Measurements from ENCODE around the gene KCNMB1.

The KCNMB1 gene

DNA sequence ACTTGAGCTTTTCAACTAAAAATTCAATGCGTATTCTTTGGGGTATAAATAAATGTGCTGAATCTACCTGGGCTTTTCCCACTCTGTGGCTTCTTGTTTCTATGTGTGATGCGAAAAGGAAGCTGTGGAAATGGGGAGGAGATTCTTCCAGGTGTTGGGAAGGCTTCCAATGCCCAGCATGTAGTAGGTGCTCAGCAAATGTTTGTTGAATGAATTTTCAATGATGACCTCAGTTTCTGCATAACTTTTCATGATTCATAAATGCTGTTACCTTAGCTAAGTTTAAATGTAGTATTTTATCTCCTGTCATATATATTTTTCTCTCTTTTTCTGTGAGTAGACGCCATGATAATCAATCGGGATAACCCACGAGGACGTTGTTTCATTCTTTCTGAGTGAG is 25.6 kb upstream of the KCNMB1 start:
- DNase-seq (ENCODE audit: low spot score), result no peak

DNA sequence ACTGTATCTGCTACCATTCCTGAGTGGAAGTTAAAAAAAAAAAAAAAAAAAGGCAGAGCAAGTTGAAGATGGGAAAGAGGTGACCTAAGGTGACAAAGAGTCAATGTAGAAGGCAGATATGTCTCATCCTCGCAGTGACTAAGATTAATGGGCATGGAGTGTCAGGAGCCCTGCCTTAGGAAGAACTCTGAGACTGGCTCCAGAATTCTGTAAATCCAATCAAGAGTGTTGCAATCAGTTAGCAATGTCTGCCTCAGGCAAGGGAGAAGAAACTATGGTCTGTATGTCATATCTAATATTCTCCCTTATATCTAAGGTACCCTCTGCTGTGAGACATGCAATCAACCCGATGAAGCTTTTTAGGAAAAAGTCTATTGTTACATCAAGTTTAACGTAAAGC is 24.7 kb upstream of the KCNMB1 start:
- DNase-seq (ENCODE audit: low spot score), result no peak

DNA sequence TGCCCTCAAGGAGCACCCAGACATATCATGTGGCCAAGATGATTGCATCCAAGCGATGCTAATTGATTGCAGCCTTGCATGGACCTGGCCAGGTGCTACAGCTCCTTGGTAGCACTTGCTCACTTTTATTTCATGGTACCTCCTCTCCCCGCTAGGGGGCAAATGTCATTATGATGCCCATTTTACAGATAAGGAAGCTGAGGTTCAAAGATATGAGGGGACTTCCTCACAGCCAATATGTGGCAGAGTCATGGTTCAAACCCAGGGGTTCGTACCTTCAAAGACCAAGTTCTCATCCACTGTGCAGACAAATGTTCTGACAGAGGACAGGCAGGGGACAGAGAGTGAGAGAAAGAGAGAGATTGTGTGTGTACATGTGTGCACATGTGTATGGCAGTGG is 21.9 kb upstream of the KCNMB1 start:
- no peak for DNase-seq (ENCODE audit: low spot score)

DNA sequence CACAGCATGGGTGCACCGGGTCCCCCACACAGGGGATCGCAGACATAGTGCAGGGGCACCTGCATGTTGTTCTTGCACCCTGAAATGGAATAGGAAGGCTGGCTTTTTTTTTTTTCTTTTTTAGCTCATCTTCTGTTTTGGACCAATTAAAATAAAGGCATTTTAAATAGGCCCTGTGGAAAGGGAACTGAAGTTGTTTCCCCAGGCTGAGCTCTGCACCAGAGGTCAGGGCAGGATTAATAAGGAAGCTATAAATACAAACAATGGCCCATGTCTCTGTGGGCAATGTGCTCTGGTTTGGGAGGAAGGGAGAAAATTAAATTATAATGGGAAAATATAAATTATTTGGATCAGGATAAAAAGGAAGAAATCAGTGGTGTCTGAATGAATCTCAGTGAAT is 21.2 kb upstream of the KCNMB1 start:
- DNase-seq (ENCODE audit: low spot score), result no peak

DNA sequence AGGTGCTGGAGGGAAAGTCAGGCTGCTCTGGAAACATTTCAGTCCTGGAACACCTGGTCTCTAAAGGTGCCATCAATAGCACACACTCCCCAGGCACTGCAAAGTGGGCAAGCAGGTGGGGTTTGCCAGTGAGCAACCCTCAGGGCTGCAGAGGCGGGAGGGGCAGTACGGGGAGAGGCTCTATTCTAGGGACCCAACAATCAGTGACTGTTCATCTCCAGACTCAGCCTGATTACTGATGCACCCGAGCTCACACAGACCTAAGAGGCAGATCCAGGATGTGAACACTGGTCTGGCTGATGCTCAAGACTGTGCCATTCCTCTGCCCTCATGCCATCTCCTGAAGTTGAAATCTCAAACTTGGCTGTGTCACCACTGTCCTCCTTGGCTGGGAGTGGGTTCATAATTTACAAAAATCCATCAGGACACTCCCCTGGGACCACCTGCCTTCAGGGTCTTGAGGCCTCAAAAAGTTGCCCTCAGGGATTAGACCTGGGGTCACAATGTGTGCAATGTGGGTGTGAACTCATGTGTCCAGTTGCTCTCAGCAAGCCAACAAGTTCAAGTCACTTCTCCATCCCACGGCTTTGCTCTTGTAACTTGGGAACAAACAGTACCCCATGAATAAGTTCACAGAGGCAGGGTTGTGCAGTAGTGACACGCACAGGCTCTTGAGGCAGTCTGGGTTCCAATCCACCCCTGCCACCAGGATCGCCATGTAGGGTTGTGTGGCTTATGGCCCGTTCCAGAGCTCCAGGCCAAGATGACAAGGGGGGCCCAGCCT is 19.9 kb upstream of the KCNMB1 start:
- no peak for DNase-seq (ENCODE audit: low spot score)

DNA sequence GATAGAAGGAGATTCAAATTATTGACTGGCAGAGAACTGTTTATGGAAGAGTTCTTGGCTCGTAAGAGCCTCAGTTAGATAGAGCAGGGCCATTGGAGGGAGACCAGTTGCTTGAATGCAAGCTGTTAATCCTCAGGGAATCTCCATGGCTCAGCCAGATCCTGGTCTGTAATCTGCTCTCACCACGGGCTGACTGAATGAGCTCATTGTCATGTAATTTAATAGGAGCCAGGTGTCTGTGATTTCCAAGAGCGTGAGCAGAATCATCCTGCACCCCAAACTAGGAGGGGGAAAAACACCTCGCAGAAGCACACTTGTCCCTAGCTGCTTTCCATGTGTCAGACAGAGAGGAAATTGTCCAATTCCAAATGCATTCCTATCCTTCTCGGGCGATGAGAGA is 19.1 kb upstream of the KCNMB1 start:
- DNase-seq (ENCODE audit: low spot score), result no peak

DNA sequence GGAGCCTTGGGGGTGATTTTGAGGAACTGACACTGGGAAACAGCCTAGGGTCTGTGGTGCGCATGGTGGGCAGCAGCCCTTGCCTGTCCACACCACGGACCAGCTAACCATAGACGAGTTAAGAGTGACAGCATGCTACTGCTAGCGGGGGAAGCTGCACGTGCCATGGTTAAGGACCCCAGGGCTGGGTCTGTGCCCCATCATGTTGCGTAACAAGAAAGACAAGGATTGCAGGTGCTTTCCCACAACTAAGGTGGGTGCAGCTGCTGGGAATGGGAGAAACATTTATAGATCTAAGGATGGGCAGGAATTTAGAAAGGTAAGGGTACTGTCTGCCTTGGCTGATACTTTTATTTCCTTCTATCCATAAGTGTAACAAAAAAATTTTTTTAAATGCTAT is 17.9 kb upstream of the KCNMB1 start:
- DNase-seq (ENCODE audit: low spot score), result no peak

DNA sequence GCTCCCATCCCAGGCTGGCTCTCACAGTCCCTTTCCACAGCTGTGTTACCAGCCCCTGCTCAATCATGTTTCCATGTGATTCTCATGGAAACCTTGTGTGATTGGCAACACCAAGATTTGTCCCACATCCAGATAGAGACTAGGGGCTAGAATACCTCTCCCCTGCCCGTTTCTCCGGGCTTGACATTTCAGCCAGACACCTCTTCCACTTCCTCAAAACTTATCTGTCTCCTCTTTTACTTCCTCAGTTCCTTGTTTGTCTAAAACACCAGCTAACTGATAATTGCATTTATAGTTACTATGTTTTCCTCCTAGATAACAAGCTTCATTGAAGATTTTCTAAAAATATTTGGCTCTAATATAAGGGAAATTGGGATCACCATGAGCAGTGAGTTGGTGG is 16.6 kb upstream of the KCNMB1 start:
- no peak for DNase-seq (ENCODE audit: low spot score)

DNA sequence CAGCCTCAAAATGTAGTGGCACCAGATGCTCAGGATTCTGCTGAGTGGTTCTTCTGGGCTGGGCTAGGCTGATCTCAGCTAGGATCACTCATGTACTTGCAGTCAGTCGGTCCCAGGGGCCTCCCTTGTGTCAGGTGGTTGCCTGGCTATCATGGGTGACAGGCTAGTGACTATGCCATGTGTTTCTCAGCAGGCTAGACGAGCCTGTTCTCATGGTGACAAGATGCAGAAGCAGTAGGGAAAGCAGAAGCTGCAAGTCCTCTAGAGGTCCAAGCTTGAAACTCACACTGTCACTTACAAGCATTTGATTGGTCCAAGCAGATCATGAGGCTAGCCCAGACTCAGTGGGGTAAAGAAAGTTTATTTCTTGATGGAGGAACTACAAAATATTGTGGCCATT is 15.2 kb upstream of the KCNMB1 start:
- DNase-seq (ENCODE audit: low spot score), result no peak

DNA sequence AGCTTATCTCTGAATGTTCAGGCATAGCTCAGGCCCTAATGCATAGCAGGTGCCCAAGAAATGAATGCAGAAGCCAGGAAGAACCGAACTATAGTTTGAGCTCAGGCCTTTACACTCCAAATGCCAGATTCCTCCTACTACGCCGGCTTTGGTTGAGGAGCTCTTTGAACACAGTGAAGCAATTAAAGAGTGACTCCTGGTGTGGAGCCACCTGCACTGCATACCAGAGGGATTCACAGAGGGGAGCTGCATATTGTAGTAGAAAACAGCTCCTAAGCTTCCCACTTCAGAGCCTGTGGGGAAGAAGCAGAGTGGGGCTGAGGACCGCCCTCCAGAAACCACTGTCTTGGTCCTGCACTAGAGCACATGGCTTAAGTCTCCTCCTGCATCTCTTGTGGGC is 14.5 kb upstream of the KCNMB1 start:
- no peak for DNase-seq (ENCODE audit: low spot score)

DNA sequence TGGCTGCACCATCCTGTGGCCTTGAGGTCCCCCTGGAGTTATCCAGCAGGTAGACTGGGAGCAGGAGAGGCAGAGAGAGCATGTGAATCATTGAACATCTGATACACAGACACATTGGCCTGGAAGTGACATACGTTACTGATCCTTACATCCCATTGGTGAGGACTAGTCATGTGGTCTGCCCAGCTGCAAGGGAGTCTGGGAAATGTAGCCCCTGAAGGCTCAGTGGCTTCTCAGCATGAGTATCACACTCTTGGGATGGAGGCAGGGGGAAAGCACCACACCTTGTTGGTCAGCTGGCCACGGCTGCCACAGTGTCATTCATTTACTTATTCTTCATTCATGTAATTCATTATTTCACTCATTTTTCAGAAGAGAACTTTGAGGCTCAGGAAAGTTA is 13.3 kb upstream of the KCNMB1 start:
- no peak for DNase-seq (ENCODE audit: low spot score)

DNA sequence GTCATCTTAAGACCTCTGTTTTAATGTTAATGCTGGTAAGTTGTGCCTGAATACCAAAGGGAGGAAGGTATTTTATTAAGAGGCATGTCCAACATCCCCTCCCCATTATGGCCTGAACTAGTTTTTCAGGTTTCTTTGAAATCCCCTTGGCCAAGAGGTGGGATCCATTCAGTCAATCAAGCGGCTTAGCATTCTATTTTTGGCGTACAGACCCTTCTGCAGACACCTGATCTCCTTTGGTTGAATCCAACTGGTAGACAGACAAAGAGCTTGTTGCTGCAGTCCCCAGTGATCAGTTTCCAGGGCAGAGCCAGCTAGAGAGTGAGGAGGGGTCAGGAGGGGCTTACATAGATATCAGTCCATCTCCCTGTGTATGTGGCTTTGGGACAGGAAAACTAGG is 7.9 kb upstream of the KCNMB1 start:
- no peak for DNase-seq (ENCODE audit: low spot score)

DNA sequence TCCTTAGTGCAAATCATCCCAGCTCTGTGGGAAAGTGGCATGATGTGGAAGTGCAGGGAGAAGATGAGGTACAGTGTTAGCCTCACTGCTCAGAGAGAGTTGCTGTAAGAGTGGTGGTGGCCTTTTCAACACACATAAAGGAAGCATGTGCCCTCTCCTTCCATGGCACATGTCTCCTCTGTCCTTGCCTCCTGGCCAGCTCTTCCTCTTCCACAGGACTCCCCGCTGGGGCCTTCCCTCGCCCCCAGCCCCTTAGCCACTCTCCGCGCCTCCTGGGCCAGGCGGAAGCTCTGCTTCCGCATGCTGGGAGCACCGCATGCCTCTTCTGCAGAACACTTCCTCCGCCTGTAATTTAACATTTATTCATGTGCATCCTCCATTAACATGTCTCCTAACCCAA is 4.8 kb upstream of the KCNMB1 start:
- no peak for DNase-seq (ENCODE audit: low spot score)

DNA sequence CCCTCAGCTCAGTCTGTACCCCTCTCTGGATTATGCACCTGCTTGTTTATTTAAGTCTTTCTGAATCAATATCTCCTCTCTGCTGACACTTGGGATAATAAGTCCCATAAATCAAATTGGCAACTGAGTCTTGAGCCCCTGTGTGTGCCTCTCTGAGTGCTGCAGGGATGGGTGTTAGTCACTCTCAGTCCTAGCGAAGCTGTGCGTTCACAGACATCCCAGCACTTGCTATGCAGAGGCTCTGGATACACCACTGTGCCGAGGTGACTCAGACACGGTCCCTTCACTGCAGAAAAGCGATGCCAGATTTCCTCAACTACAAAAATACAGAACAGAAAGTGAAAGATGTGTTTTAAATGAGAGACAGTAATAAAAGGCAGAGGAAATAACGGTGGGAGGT is 4.1 kb upstream of the KCNMB1 start:
- DNase-seq (ENCODE audit: low spot score), result no peak

DNA sequence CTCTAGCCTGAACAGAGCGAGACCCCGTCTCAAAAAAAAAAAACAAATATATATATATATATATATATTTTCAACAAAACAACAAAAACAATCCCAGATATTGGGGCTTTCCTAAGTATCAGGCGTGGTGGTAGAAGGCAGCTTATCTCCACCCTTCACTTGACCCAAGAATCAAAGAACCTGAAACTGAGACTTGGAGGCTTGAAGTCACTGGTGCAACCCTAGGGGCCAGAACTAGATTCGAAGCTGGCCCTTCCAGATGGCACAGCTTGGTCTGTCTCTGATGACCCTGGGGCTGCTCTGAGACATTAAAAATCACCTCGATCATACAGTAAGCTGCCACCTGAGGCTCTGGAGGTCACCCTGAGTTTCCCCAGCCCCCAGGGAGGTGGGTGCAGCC is 1.3 kb upstream of the KCNMB1 start:
- DNase-seq (ENCODE audit: low spot score), result no peak

DNA sequence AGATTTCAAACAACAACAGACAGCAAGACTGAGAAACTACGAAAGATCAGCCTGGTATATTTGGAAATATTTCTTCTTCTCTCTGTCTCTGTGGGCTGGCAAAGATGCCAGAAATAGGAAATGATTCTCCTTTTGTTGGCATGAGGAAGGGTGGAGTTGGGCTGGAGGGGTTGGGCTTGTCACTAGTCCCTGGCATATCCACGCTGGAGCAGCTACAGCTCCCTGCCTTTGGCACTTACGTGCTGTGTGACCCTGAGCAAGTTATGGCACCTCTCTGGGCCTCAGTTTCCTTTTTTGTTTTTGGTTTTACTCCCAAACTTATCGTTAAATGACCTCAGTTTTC is 354 bp upstream of the KCNMB1 start:
- no peak for DNase-seq (ENCODE audit: low spot score)

DNA sequence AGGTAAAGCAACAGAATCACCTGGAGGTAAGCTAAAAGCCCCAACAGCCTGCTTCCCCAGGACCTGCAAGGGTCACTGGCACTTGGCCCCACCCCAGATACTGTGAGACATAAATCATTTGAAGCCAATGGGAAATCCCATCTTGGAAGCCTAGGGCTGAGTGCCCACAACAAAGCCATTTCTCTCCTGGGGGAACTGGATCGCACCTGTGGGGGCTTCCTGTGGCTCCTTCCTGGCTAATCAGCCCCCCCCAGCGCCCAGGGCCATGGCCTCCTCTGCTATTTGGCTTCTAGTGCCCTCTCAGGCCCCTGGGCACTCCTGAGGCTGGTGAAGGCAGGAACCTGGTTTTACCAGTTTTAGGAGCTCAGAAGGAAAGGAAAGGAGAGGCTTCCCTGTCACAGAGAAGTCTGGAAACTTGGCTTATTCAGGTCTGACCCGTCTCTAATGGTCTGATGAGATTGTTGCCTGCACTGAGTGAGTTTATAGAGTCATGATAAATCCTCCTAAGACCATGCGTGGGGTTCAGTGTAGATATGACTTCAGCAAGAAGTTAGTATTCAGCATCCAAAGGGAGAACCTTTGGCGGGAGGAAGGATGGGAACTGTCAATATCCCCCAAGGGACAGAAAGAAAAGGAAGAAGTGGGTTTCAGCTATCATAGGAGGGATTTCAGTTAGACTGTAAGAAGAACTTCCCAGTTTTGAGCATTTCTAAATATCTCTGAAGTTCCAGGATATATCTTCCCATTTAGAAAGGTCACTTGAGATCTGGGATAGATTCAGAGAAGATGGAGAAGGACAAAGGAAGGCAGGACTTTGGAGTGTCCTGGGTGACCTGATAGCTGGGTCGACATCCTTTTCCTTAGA is 1.2 kb downstream of the KCNMB1 start:
- DNase-seq (ENCODE audit: low spot score), result no peak

DNA sequence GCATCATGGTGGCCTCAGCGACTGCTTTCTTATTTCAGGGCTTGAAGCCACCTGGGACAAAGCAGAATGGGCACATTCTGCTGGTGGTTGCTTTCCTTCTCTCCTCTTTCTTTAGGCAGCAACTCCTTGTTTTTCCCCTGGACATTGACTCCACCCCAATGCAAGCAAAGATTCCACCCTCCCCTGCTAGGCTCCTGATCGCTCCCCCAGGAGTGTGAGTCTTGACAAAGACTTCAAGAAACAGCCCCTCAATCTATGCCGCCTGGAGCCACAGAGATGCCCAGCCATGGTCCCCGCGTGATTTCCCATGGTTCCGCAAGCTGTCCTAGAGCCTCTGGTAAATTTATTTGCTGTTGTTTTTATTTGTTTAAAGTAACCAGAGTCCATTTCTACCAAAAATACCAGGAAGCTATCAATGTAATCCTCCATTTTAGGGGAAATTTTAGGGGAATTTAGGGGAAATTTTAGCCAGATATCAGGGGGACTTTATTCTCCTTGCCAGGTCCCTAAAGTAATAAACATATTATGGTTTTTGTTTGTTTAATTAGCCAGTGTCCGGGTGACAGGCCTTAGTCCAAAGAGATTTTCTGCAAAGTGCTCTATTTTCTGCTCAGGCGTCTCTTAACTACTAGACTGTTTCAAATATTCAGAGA is 2.3 kb downstream of the KCNMB1 start:
- DNase-seq (ENCODE audit: low spot score), result no peak

DNA sequence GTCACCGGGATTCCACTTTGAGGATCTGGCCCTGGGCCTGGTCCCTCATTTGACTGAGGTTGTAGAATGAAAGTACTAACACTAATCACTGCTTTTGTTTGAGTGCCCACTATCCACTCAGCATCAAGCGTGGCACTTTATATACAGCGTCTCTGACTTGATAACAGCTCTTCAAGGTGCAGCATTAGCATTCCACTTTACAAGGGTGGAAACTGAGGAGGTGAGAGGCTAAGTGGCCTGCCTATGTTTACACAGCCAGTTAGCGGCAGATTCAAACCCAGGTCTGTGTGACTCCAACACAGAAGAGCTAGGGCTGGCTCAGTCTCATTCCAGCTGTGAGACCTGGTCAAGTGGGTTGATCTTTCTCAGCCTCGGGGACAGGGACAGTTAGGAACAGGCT is 5.9 kb downstream of the KCNMB1 start:
- no peak for DNase-seq (ENCODE audit: low spot score)

DNA sequence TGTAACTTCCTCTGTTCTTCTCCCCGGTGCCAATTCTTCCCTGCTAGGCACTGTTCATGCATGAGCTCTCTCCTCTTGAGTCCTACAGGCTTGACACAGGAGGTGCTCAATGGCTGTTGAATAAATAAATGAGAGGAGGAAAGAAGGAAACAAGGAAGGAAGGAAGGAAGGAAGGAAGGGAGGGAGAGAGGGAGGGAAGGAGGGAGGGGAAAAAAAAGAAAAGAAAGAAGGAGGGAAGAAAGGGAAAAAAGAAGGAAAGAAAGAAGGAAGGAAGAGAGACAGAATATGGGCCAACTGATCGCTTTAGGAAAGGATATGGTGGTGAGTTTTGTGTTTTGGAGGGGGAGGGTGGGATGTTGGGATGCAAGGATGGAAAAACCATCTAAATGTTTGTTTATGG is 6.4 kb downstream of the KCNMB1 start:
- no peak for DNase-seq (ENCODE audit: low spot score)

DNA sequence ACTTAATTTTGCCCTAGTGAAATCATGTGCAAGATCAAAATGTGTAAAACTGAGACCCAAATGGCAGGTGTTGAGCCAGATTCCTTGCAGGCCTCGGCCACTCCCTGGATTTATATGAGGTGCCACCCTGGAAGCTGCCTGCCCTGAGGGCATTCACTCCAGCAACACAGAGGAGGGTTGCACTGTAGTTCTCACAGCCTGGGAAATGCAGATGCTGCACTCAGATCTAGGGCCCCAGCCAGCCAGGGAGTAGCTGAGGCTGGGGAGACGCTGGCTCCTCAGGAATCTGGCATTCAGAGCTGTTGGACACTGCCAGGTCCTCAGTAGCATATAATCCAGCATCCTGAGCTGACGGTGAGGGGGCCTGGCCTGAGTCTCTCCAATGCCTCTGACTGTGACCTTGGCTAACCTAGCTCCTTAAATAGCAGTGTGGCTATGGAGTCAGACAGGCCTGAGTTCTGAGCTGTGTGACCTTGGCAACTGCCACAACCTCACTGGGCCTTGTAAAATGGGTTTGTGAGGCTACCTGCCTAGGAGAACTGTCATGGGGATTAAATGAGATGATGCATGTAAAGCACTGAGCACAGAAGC is 8.7 kb downstream of the KCNMB1 start:
- DNase-seq (ENCODE audit: low spot score), result no peak

DNA sequence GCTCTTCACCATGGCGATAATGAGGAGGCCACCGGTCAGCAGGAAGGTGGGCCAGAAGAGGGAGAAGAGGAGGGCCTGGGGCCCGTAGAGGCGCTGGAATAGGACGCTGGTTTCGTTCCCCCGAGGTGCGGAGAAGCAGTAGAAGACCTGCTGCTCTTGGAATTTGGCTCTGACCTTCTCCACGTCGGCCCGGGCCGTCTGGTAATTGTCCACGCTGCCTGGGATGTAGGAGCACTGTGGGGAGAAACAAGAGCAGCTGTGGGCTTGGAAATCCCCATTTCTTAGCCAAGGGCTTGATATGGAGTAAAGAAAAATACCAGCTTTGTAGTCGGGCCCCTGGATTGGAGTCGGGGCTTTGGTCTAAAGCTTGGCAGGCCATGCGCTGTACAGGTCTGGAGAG is 10.4 kb downstream of the KCNMB1 start:
- DNase-seq (ENCODE audit: low spot score), result no peak

DNA sequence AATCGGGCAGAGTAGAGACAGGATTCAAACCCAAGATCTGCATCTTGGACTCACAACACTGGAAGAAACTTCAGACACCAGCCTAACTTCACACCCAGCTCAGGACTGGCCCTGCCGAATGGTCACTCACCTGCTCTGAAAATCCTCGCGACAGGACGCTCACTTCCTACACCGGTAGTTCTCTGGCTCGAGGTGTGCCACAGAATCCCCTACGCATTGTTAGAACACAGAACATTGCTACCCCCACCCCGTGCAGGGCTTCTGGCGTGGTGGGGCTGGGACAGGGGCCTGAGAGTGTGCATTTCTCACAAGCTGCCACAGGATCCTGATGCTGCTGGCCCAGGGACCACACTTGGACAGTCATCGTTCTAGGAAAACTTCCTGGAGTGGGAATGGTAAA is 12.1 kb downstream of the KCNMB1 start:
- DNase-seq (ENCODE audit: low spot score), result no peak
